Activated CD8-positive, alpha-beta T cell treated with anti-CD3 and anti-CD28 coated beads for 36 hours (primary cell): Measurements from ENCODE around the gene ADAMTS10. TPM values are rescaled to one million over a fixed set of nuclear protein-coding genes. Genes with fewer than 3 reads are reported as not detected.

Experiments
- ATAC-seq: fragments of 200-7000 bp; cut with Tn5 transposase; one replicate; pipeline ENCODE4 v1.10.0; 2021; ENCODE audit warnings: mild to moderate bottlenecking, moderate library complexity
- CTCF ChIA-PET: fragments of 350-600 bp; sonication (Branson Sonifier 250); formaldehyde crosslinking; loops from one replicate; lab custom pipeline; 2021; ENCODE audit warnings: antibody characterized with exemption; lab: Charles Lee
- POLR2A ChIA-PET: fragments of 350-600 bp; sonication (Branson Sonifier 250); formaldehyde crosslinking; loops from one replicate; lab custom pipeline; 2021; ENCODE audit warnings: antibody characterized with exemption; lab: Charles Lee
- DNase-seq: peaks from one replicate; pipeline ENCODE4 v3.0.0-alpha.2; 2020
- H3K27ac Mint-ChIP-seq: one replicate; pipeline ENCODE4 v1.8.0; 2021; ENCODE audit warnings: mild to moderate bottlenecking, mixed read lengths
- H3K27me3 Mint-ChIP-seq: one replicate; pipeline ENCODE4 v1.8.0; 2021; ENCODE audit warnings: mixed read lengths
- H3K36me3 Mint-ChIP-seq: one replicate; pipeline ENCODE4 v1.8.0; 2021; ENCODE audit warnings: low read depth, mixed read lengths
- H3K4me1 Mint-ChIP-seq: one replicate; pipeline ENCODE4 v1.8.0; 2021; ENCODE audit warnings: low read depth, mixed read lengths
- H3K4me3 Mint-ChIP-seq: one replicate; pipeline ENCODE4 v1.8.0; 2021; ENCODE audit warnings: mild to moderate bottlenecking, moderate library complexity, mixed read lengths
- H3K9me3 Mint-ChIP-seq: one replicate; pipeline ENCODE4 v1.8.0; 2021; ENCODE audit warnings: mixed read lengths
- CTCF ChIP-seq: fragments of 200-600 bp; IDR thresholded peaks from one replicate; pipeline ENCODE4 v1.8.0; 2022; ENCODE audit warnings: antibody characterized with exemption, mild to moderate bottlenecking
- intact Hi-C: fragments of 100-400 bp; cut with micrococcal nuclease; formaldehyde crosslinking; loops from one replicate; pipeline ENCODE4 v1.10.0; 2022
- total RNA-seq, 2 experiments: library from RNA; stranded (reverse); gene quantifications; one replicate each; pipeline ENCODE4 v1.2.3, GENCODE V29; 2021

ADAMTS10 gene
- total RNA-seq, 2 experiments from 2014 or later: 3.7 to 4.0 TPM

GRCh38 chr19:8593931-8594330, 16.6 kb downstream of the ADAMTS10 start:
- no peaks in the 10 kb centered on the region for H3K27me3 Mint-ChIP-seq
- ChIA-PET CTCF (interaction anchor here (0.9 to 7.1 kb wide), 8 partner anchors 9 to 121 kb away, joined by 3 to 97 read pairs (median 6); partner anchors contain the start of gene MYO1F), POLR2A (interaction anchor here (0.9 to 1.5 kb wide), 4 partner anchors 9 to 13 kb away, joined by 3 to 5 read pairs (median 4); no protein-coding TSS in a partner anchor)
- no peak for DNase-seq
- H3K4me3 Mint-ChIP-seq: no peak overlapping the region
- peak; percentile 16 for TF ChIP-seq CTCF
- ATAC-seq: no peak
- peaks cover 18% of the 10 kb centered on the region for H3K36me3 Mint-ChIP-seq
- intact Hi-C loops: no loop called here
- peaks cover 19% of the 10 kb centered on the region for H3K4me1 Mint-ChIP-seq
- H3K9me3 Mint-ChIP-seq: peaks cover 12% of the 10 kb centered on the region
- no peak overlapping the region for H3K27ac Mint-ChIP-seq

GRCh38 chr19:8592231-8593009, 18.1 kb downstream of the ADAMTS10 start:
- H3K36me3 Mint-ChIP-seq: peaks cover 16% of the 10 kb centered on the region
- peak overlapping the region; percentile 70 for H3K4me3 Mint-ChIP-seq
- H3K9me3 Mint-ChIP-seq: peaks cover 12% of the 10 kb centered on the region
- intact Hi-C loops: no loop called here
- peaks cover 19% of the 10 kb centered on the region for H3K4me1 Mint-ChIP-seq
- DNase-seq: peak; percentile 98
- peak overlapping the region; percentile 2 for H3K27ac Mint-ChIP-seq
- peak; percentile 93 for ATAC-seq
- no peak for TF ChIP-seq CTCF
- no peaks in the 10 kb centered on the region for H3K27me3 Mint-ChIP-seq
- CTCF ChIA-PET: interaction anchor here (1.0 to 7.1 kb wide), 6 partner anchors 12 to 102 kb away, joined by 3 to 97 read pairs (median 6); partner anchors contain the start of gene MYO1F
- POLR2A ChIA-PET: interaction anchor here (0.8 to 1.4 kb wide), 3 partner anchors 12 to 85 kb away, joined by 3 to 4 read pairs (median 3); partner anchors contain the start of gene ZNF414

- Mint-ChIP-seq H3K9me3 (peaks cover 9% of the 10 kb centered on the region), H3K4me1 (peaks cover 13% of the 10 kb centered on the region), H3K27me3 (no peaks in the 10 kb centered on the region), H3K36me3 (peaks cover 8% of the 10 kb centered on the region), H3K4me3 (no peak overlapping the region), H3K27ac (no peak overlapping the region)
- ATAC-seq: no peak
- intact Hi-C loops: no loop called here
- CTCF ChIA-PET: interaction anchor here (1.8 to 2.8 kb wide), 2 partner anchors 10 to 14 kb away, joined by 6 to 21 read pairs; partner anchors contain the start of gene MYO1F
- TF ChIP-seq CTCF: no peak
- no peak for DNase-seq
- POLR2A ChIA-PET: no interaction called here
Measured at GRCh38 chr19:8589177-8589714, 21.3 kb downstream of the ADAMTS10 start.

GRCh38 chr19:8585894-8586750, 24.4 kb downstream of the ADAMTS10 start:
- DNase-seq: peak; percentile 63
- Mint-ChIP-seq H3K4me1 (no peaks in the 10 kb centered on the region), H3K4me3 (no peak overlapping the region), H3K27me3 (no peaks in the 10 kb centered on the region), H3K27ac (no peak overlapping the region), H3K36me3 (no peaks in the 10 kb centered on the region), H3K9me3 (no peaks in the 10 kb centered on the region)
- TF ChIP-seq CTCF: peak; percentile 47
- ATAC-seq: peak; percentile 59
- intact Hi-C loops: no loop called here
- ChIA-PET POLR2A (no interaction called here), CTCF (interaction anchor here (0.6 to 1.5 kb wide), 6 partner anchors 8 to 99 kb away, joined by 3 to 4 read pairs (median 3); no protein-coding TSS in a partner anchor)
